ENCODE measurements around the gene METTL16.

METTL16 gene

GRCh38 chr17:2410951-2411350 lies 100.7 kb downstream of the METTL16 start:
- DNase-seq = no peak

GRCh38 chr17:2406903-2407790 lies 104.5 kb downstream of the METTL16 start:
- peak; percentile 45 for DNase-seq

- no peak for DNase-seq
Observed at GRCh38 chr17:2406271-2406902, 105.3 kb downstream of the METTL16 start.

GRCh38 chr17:2405247-2405926 lies 106.3 kb downstream of the METTL16 start:
- DNase-seq = no peak

- DNase-seq = no peak
Observed at GRCh38 chr17:2403044-2403443, 108.6 kb downstream of the METTL16 start.

- DNase-seq = peak; percentile 36
Observed at GRCh38 chr17:2402544-2402943, 109.1 kb downstream of the METTL16 start.

GRCh38 chr17:2401426-2402221 lies 110.1 kb downstream of the METTL16 start:
- DNase-seq = peak; percentile 99

GRCh38 chr17:2400877-2401425 lies 110.7 kb downstream of the METTL16 start, which contains the start of gene MNT:
MNT (minus strand) TSS chr17:2401060; CDS start chr17:2400712, 348 bp downstream.
- DNase-seq = peak; percentile 93

GRCh38 chr17:2400474-2400866 lies 111.2 kb downstream of the METTL16 start:
- peak; percentile 75 for DNase-seq

- DNase-seq = peak; percentile 95
Observed at GRCh38 chr17:2399572-2400473, 111.9 kb downstream of the METTL16 start.

- DNase-seq = peak; percentile 87
Observed at GRCh38 chr17:2398655-2399571, 112.8 kb downstream of the METTL16 start.

- DNase-seq = no peak
Observed at GRCh38 chr17:2398182-2398581, 113.5 kb downstream of the METTL16 start.

GRCh38 chr17:2397247-2398171 lies 114.2 kb downstream of the METTL16 start:
- DNase-seq = no peak

- DNase-seq = peak; percentile 97
Observed at GRCh38 chr17:2396568-2397246, 115.0 kb downstream of the METTL16 start.

GRCh38 chr17:2396192-2396567 lies 115.5 kb downstream of the METTL16 start:
- DNase-seq = no peak

GRCh38 chr17:2395258-2396181 lies 116.2 kb downstream of the METTL16 start:
- DNase-seq = peak; percentile 33

GRCh38 chr17:2394775-2395201 lies 116.9 kb downstream of the METTL16 start:
- DNase-seq = no peak
